ENCODE data around the gene EOMES. TPM values are rescaled to one million over a fixed set of nuclear protein-coding genes. Genes with fewer than 3 reads are reported as not detected.

Gene EOMES
- total and polyA plus RNA-seq, 2 of the 8 experiments (the other 6 are each of a cell fraction or from before 2014, with no cell fraction given): 0.09 to 0.47 TPM

DNA sequence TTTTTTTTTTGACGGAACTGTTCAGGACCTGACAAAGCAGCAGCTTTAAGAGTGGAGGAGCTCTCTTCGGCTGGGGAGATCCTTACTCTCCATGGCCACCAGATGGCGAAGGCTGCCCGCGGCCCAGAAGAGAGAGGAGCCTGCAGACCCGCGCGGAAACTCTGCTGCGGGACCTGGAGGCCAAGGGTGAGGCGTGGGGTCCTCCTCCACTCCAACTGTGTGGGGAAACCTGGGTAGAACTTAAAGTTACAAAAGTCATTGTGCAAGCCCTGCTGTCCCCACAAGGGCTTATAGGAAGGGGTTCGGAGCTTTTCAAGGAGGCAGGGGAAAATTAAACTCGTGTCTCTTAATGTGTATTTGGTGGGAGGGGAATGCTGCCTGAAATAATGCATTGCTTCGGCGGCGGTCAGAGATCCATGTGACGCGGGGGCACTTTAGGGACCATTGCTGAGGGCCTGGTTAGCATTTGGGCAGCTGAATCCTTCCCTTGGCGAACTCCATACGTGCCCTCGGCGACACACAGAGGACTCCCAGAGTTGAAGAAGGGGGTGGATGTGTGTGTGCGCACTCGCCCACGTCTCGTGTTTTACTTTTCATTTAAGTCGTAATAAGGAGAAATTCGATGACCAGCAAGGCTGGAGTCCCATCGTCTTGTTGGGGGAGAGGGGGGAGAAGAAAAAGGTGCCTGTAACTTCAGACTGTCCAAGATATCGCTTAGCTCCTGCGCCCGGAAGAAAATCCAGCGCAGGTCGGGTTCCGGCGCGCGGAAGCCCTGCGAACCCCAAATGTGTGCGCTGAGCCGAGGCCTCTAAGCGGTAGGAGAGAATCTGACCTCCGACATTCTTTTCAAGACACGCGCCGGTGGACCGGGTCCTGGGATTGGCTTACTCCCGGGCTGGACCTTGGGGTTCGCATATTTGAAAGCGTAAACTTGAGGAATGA, 9.7 kb downstream of the EOMES start:
- FAIRE-seq: no peak
- Histone ChIP-seq H2BK5ac (ENCODE audit: low read depth, low read length) (no peak overlapping the region), H3K27ac (ENCODE audit: low read depth, low read length) (no peak overlapping the region), H2AK5ac (ENCODE audit: low read depth, low read length) (no peak overlapping the region), H3K9ac (replicated peaks in 1 of 4; ENCODE audit: extremely low read depth in 1 of 4, low read depth in 3 of 4, low read length in 3 of 4) (no peak overlapping the region; a peak in 1 of 7 replicates), H4K20me1 (replicated peaks in 1 of 2; ENCODE audit: control insufficient read depth in 1 of 2, insufficient read depth in 2 of 2, low read length in 2 of 2) (peaks cover 7 to 10% of the 10 kb centered on the region in 2 experiments), H3K23ac (ENCODE audit: insufficient read length) (no peak overlapping the region), H3K79me1 (ENCODE audit: low read depth, low read length) (no peaks in the 10 kb centered on the region), H3K27me3 (replicated peaks in 1 of 4; ENCODE audit: control insufficient read depth in 3 of 4, extremely low read depth in 1 of 4, insufficient read depth in 3 of 4, low read length in 3 of 4) (peaks cover 50 to 62% (median 56%) of the 10 kb centered on the region in 4 experiments), H2BK20ac (ENCODE audit: low read length) (no peak overlapping the region), H3K4ac (replicated peaks; ENCODE audit: insufficient read length, low read depth, low read length) (no peak overlapping the region), H3K9me3 (ENCODE audit: insufficient read depth in 2 of 2, low read depth in 1 of 2, low read length in 1 of 2) (no peaks in the 10 kb centered on the region), H2BK12ac (ENCODE audit: low read depth, low read length) (no peak overlapping the region), H3K14ac (ENCODE audit: insufficient read length) (no peak overlapping the region), H2BK120ac (replicated peaks; ENCODE audit: low read depth, low read length) (no peak overlapping the region), H3K4me1 (replicated peaks in 1 of 4; ENCODE audit: control insufficient read depth in 3 of 4, insufficient read depth in 4 of 4, low read length in 3 of 4) (peaks cover 5 to 19% (median 18%) of the 10 kb centered on the region in 4 experiments), H3K36me3 (ENCODE audit: control insufficient read depth in 2 of 4, insufficient read depth in 4 of 4, low read length in 3 of 4) (no peaks in the 10 kb centered on the region), H4K91ac (replicated peaks; ENCODE audit: insufficient read length, low read length) (no peak overlapping the region), H2BK15ac (ENCODE audit: low read length) (no peak overlapping the region), H2AFZ (ENCODE audit: low read length) (no peak overlapping the region), H3K56ac (replicated peaks; ENCODE audit: insufficient read length, low read depth, low read length) (no peak overlapping the region), H3K4me2 (ENCODE audit: insufficient read depth in 1 of 2, low read depth in 2 of 2, low read length in 2 of 2) (peak overlapping the region; percentile 77 to 85), H4K5ac (ENCODE audit: insufficient read length, low read depth, low read length) (no peak overlapping the region), H3K18ac (ENCODE audit: extremely low read depth, low read length) (peak overlapping the region; percentile 57; the same call in 1 of the 2 replicates), H3K4me3 (ENCODE audit: extremely low read depth in 1 of 4, insufficient read depth in 2 of 4, low read depth in 3 of 4, low read length in 4 of 4) (peak overlapping the region; percentile 10 to 57 (median 35); a peak in 7 of 8 replicates), H3K23me2 (ENCODE audit: low read depth, low read length) (peaks cover 5% of the 10 kb centered on the region; the same call in 1 of the 2 replicates), H3K79me2 (ENCODE audit: control insufficient read depth in 1 of 2, insufficient read depth in 2 of 2, low read length in 2 of 2) (no peaks in the 10 kb centered on the region), H4K8ac (ENCODE audit: extremely low read depth, insufficient read depth, low read length) (no peak overlapping the region)
- ChIA-PET POLR2A (ENCODE audit: partially characterized antibody) (interaction anchor here (1.3 to 2.4 kb wide), 4 partner anchors 9 to 637 kb away, joined by 3 to 11 read pairs (median 5); partner anchors contain the start of genes AZI2, EOMES and ZCWPW2), CTCF (ENCODE audit: partially characterized antibody) (interaction anchor here (0.5 to 3.9 kb wide), 66 partner anchors 9 to 1979 kb away, joined by 3 to 70 read pairs (median 4); partner anchors contain the start of genes EOMES, NEK10 and SLC4A7)
- 4% methylated on average over 48 of the region's 49 CpGs; no CpG with 5 or more reads in 1 of the 2 experiments for WGBS, 2 experiments (ENCODE audit: extremely low coverage in 1 of 2, insufficient coverage in 1 of 2, insufficient read length in 1 of 2, insufficient replicate concordance in 2 of 2, low coverage in 1 of 2, low lambda C conversion rate in 2 of 2, missing lambda C conversion rate in 1 of 2)
- DNase-seq (ENCODE audit: low read depth in 1 of 2, low spot score in 2 of 2): peak in 1 of 2 experiments; percentile 72
- TF ChIP-seq, protein P1, sequence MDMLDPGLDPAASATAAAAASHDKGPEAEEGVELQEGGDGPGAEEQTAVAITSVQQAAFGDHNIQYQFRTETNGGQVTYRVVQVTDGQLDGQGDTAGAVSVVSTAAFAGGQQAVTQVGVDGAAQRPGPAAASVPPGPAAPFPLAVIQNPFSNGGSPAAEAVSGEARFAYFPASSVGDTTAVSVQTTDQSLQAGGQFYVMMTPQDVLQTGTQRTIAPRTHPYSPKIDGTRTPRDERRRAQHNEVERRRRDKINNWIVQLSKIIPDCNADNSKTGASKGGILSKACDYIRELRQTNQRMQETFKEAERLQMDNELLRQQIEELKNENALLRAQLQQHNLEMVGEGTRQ (IDR thresholded peaks at IDR 0.05; ENCODE audit: low read length): no peak
- peak; percentile 76 for TF ChIP-seq RNF2 (IDR thresholded peaks at IDR 0.05; ENCODE audit: borderline replicate concordance, low read depth, low read length, missing control alignments, poor library complexity, severe bottlenecking)
- TF ChIP-seq SUZ12 (IDR thresholded peaks at IDR 0.05; ENCODE audit: low read length): peak; percentile 97
- TF ChIP-seq, protein P2, sequence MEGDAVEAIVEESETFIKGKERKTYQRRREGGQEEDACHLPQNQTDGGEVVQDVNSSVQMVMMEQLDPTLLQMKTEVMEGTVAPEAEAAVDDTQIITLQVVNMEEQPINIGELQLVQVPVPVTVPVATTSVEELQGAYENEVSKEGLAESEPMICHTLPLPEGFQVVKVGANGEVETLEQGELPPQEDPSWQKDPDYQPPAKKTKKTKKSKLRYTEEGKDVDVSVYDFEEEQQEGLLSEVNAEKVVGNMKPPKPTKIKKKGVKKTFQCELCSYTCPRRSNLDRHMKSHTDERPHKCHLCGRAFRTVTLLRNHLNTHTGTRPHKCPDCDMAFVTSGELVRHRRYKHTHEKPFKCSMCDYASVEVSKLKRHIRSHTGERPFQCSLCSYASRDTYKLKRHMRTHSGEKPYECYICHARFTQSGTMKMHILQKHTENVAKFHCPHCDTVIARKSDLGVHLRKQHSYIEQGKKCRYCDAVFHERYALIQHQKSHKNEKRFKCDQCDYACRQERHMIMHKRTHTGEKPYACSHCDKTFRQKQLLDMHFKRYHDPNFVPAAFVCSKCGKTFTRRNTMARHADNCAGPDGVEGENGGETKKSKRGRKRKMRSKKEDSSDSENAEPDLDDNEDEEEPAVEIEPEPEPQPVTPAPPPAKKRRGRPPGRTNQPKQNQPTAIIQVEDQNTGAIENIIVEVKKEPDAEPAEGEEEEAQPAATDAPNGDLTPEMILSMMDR (IDR thresholded peaks at IDR 0.05; ENCODE audit: control extremely low read depth in 1 of 3, insufficient read depth in 1 of 3, low read depth in 1 of 3, low read length in 3 of 3): peak; percentile 71 to 78 (median 78)
- TF ChIP-seq CBX8 (IDR thresholded peaks at IDR 0.05; ENCODE audit: borderline replicate concordance, low read depth, low read length): peak; percentile 22; the same call in 1 of the 2 replicates
- no peak for TF ChIP-seq BRCA1 (IDR thresholded peaks at IDR 0.05; ENCODE audit: low read depth, low read length)

All from H1 (cell line).